GM19239 (cell line): ENCODE measurements around the gene HOXA10.
A peak's percentile ranks its signal among the peaks of the same experiment; 100 is the strongest.

ENCODE experiments used
- DNase-seq: peaks from one replicate; pipeline ENCODE4 v3.0.0; 2011; ENCODE audit warnings: low spot score; ENCODE audit not compliant: insufficient read length
- FAIRE-seq: peaks from 2 replicates; lab custom pipeline; 2011; peaks lifted over from hg19 to GRCh38; lab: Jason Lieb, UNC

The HOXA10 gene

GRCh38 chr7:27203964-27204594 is 30.0 kb upstream of the HOXA10 start:
- DNase-seq: no peak
- FAIRE-seq: no peak

DNA sequence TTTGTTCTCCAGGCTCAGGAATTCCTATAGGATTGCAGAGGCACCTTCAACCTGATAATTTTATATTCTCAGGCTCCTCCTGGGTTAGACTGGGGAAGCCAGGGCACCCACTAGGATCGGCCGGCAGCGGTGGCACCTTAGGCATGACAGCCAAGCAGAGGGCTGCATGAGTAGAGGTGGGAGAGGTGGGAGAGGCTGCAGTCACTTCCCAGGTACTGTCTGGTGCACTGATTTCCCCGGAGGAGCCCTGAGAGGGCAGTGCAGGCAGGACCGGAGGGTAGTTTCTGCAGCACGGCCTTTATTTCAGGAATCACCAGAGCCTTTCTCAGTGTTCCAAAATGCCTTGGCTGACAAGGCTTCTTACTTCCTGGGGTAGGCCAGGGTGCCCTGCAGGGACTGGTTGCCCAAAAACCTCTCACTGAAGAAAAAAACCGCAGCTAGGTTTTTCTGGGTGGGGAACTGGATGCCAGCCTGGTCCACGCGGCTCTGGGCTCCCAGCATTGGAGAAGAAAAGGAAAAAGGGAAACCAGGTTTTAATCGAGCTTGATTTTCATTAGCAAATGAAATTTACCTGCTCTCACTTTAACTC is 29.3 kb upstream of the HOXA10 start:
- DNase-seq (no peak), FAIRE-seq (no peak)

DNA sequence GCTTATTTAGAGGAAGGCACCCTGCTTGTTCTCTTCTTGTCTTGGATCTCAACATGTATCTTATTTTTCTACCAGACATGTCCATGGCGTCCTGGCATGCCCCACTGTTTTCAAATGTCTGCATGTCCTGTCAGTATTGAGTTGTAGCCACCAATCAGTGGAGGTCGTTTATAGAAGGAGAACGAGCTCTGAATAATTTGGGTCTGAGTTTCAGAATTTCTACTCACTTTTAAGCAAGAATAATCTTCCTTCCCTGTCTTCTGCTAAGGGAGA is 28.7 kb upstream of the HOXA10 start:
- FAIRE-seq (no peak), DNase-seq (no peak)

- DNase-seq: no peak
- no peak for FAIRE-seq
Measured at GRCh38 chr7:27202018-27202861, 28.1 kb upstream of the HOXA10 start.

DNA sequence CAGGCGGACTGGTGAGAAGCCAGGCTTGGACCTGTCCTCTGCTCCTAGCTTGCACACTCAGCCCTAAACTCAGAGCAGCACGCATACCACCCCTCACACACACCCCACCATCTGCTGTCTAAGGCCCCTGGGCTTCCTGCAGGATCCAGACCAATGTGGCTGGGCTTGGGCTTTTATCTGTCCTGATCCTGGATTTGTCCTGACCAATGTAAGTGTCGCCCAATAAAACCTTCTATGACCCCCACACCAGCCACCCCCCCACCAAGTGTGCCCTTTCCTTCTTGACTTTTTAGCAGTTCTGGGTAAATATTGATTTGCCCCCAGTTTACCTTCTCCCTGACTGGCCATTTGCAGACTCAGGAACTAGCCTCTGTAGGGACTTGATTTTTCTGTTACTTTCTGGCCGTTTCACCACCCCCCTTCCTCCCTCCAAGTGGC is 27.5 kb upstream of the HOXA10 start:
- no peak for DNase-seq
- no peak for FAIRE-seq

DNA sequence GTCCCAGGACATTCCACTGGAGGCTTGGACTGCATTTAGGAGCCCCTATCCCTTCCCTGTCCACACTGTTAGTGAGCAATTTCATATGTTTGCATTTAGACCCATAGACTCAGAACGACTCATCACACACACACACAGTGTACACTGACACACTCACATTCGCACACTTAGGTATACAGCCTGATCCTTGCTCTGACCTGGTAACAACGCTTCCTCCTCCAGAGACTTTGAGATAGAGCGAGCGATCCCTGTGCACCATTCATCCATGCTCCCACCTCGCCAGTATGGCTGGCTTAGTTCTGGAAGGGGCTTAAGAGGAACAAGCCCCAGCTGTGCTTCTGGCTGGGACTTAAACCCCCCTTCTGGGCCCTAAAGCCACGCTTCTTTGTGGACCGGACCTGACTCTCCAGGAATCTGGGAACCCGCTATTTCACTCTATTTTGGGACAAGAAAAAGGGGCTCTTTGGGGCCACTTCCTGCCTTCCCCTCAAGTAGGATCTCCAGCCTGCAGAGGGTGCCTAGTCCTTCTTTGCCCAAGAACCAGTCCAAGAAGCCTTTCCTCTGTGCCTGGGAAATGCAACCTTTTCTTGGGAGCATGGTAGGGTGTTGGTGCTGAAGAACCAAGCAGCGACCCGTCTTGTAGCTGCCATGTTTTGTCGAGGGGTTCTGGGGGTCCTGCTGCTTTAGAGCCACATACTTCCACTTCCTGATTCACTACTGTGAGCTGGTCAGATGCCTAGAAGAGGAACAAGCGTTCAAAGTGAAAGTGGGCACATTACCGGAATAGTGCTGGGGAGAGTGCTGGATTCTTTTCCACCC is 26.9 kb upstream of the HOXA10 start:
- FAIRE-seq (no peak), DNase-seq (no peak)

GRCh38 chr7:27199849-27200760 is 26.0 kb upstream of the HOXA10 start, which contains the start of gene HOXA13:
HOXA13 (minus strand) TSS chr7:27200091; CDS start chr7:27200077, 14 bp downstream.
- FAIRE-seq: no peak
- no peak for DNase-seq

- no peak for DNase-seq
- no peak for FAIRE-seq
Measured at GRCh38 chr7:27198871-27199801, 25.0 kb upstream of the HOXA10 start.

DNA sequence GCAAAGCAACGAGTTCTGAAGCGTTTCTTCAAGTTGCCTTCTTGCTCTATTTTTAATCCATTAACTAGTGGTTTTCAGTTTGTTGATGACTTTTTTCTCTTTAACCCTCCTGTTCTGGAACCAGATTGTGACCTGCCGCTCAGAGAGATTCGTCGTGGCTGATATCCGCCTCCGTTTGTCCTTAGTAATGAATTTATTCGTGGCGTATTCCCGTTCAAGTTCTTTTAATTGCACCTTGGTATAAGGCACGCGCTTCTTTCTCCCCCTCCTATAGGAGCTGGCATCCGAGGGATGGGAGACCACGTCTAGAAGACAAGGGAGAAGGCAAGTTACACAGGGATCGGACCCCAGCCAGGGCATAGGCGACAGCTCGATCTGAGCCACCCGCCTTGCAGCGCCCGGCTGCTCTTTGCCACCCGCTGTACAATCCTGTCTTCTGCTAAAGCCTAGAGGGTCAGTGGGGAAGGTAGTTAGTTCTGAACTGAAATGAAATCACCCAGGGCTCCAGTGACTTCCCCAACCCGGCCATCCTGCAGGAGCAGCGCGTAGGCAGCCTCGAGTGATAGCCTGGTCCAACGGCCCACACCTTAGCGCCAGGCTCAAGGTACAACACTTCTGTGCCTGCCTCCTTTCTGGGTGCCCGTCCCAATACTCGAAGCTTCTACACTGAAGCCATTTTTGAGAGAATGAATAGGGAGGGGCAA is 24.2 kb upstream of the HOXA10 start:
- DNase-seq: no peak
- no peak for FAIRE-seq

DNA sequence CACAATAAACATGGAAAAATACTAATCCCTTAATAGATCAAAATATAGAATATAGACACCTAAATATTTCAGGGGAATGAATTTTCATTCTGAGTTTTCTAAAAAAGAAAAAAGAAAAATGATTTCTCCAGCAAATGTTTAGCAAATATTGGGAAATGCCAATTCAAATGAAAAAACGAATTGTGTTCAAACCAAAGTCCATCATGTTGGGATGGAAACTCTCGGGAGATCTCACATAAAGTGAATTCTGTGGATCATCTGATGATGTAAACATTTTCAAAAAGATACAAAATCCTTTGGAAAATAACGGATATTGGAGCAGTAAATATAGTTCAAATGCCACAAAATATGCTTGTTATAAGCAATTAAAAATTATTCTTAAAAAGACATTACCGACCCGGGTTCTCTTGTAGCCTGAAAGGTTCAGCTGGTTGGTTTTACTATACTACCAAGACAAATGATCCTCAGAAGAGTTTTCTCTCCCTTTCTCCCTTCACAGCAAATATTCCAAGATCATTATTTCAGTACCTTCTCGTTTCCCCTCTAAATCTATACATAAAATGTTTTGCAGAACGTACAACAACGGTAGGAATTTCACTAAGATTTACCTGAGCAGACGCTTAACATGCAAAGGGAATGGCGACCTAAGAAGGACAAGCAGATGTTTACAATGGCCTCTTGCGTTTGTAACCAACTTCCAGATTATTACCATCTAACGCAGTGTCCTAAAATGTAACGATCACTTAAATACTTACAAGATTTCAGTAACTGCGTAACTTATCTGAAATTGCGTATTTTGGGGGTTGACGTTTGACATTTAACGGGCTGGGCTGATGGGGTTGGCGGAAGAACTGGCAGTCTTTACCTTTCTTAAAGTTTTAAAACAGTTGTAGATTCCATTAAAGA is 23.3 kb upstream of the HOXA10 start:
- DNase-seq: no peak
- FAIRE-seq: no peak

GRCh38 chr7:27196287-27196767 is 22.2 kb upstream of the HOXA10 start:
- FAIRE-seq: peak; percentile 88
- DNase-seq: peak; percentile 70

- DNase-seq (no peak), FAIRE-seq (no peak)
Measured at GRCh38 chr7:27194686-27195379, 20.7 kb upstream of the HOXA10 start.

DNA sequence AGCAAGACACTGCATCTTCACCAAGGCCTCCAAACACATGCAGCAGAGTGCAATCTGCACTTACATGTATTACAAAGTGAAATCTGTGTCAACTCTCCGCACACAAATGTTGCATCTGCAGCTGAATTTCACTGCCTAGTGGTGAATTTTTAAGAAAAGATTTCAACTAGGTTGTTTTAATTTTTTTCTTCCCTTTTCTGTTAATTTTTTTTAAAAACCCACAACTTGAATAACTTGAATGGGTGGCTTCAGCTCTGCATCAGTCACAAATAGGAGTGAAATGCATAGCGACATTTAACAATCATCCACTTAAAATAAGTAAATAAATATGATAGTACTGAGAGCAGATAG is 19.9 kb upstream of the HOXA10 start:
- DNase-seq (no peak), FAIRE-seq (no peak)

DNA sequence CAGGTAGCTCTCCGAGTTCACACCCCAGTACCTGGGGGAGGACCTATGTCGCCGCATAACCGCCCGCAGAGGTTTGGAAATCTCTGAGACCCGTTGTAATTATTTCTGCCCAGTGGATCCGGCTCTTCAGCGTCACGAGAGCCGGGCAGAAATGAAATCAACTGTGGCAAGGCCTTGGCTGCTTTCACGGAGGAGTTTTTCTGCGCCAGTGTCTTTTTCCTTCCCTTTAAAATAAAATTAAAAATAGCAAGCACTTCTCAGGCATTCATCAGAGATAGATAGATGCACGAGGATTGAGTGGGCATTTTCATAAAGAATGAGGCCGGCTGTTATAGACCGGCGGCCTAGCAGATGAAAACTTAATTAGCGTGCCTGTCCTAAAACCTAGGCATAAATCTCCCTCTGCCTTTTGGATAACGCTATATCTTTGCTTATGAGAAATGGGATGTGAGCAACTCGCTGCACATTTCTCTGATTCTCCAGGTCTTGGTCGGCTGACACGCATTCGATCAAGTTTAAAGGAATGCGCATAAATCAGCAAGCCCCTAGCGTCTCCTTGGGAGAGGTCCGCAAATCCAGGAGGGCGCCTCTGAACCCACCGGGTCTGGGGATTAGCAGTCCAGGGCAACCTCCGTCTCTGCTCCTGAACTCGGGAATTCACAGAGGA is 19.3 kb upstream of the HOXA10 start:
- FAIRE-seq (no peak), DNase-seq (no peak)

DNA sequence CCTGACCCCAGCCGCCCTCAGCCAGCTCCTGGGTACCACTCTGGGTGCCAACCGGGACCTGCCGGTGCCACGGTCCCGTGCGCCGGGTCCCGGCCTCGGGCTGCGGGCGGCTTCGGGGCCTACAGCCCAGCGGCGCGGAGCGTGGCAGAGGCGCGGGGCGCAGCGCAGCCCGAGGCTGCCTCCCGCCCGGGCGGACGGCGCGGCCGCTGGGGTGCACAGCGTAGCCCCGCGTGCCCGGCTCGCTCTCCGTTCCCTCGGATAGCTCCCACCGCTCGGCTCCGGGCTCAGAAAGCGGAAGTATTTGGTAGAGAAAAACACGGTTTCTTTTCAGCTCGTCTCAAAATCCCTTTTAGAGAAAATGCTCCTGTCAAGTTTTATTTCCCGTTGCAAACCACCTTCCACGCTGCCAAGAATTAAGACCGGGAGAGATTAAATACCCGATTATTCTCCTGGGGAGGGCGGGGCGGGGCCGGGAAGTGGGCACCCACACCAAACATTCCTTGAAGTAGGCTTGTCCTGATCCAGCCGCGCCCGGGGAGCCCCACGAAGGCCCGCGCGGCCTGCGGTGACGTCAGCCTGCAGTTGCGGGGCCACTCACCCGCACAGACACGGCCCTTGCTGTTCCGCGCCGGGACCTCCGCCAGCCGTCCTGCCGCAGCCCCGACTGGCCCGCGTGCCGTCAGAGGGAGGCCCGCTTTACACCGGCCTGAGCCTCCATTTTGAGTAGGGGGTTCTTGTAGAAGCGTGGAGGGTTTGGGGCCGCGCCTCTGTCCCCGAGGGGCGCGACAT is 18.6 kb upstream of the HOXA10 start:
- DNase-seq: no peak
- FAIRE-seq: no peak
